Prostate gland (tissue), 2 donors: ENCODE results near the gene KDM4B.

ENCODE experiments used
- CTCF ChIP-seq, 4 experiments: fragments of 200-600 bp in 2 of 4; fragments of 450-650 bp in 2 of 4; sonication (generic) in 2 of 4; IDR thresholded peaks; 1 replicate in 3 of 4; 2 replicates in 1 of 4; pipeline ENCODE4 v1.5.1; 2016 to 2019; ENCODE audit warnings: antibody characterized with exemption in 4 of 4, mild to moderate bottlenecking in 2 of 4, moderate library complexity in 2 of 4
- POLR2AphosphoS5 ChIP-seq: sonication (generic); formaldehyde crosslinking; IDR thresholded peaks from one replicate; pipeline ENCODE4 v1.6.1; 2017; ENCODE audit warnings: antibody characterized with exemption

- TF ChIP-seq CTCF (IDR thresholded peaks at IDR 0.05) (peak in 1 of 4 experiments; percentile 12), POLR2AphosphoS5 (no peak)
Observed at GRCh38 chr19:5142725-5143097, 173.8 kb downstream of the KDM4B start.
